HepG2 (cell line): ENCODE data around the gene SYNDIG1. TPM values are rescaled to one million over a fixed set of nuclear protein-coding genes. Genes with fewer than 3 reads are reported as not detected.

Experiments used
- ATAC-seq: fragments of 200-7000 bp; cut with Tn5 transposase; 3 replicates; pipeline ENCODE4 v1.9.1; 2020; ENCODE audit warnings: mild to moderate bottlenecking, moderate library complexity
- BruUV-seq: library from RNA; stranded (reverse); fragments of 400-500 nt; replicated peaks from 2 replicates; lab custom pipeline; 2021; lab: Mats Ljungman, UMichigan
- CTCF ChIA-PET: fragments of 300-600 bp; formaldehyde crosslinking; extraction: SDS; loops from one replicate; lab custom pipeline; 2021; ENCODE audit warnings: low total read pairs, inconsistent platforms, low intra/inter-chr PET ratio; lab: Yijun Ruan, JAX
- POLR2A ChIA-PET: fragments of 350-600 bp; sonication (Branson Sonifier 250); formaldehyde crosslinking; loops from one replicate; lab custom pipeline; 2020; ENCODE audit warnings: antibody characterized with exemption, inconsistent platforms; lab: Yijun Ruan, JAX
- DNase-seq: peaks from one replicate; pipeline ENCODE4 v3.0.0-alpha.2; 2015; ENCODE audit warnings: low spot score
- FAIRE-seq: peaks from 3 replicates; lab custom pipeline; 2011; peaks lifted over from hg19 to GRCh38; lab: Jason Lieb, UNC
- H2AFZ ChIP-seq: one replicate; pipeline ENCODE4 v1.6.1; 2011; ENCODE audit warnings: low read length, inconsistent platforms
- H3K27ac ChIP-seq: fragments of 300-600 bp; 3 replicates; pipeline ENCODE4 v1.8.0; 2011; ENCODE audit warnings: mixed run types, mild to moderate bottlenecking, mixed read lengths, low read length, inconsistent platforms; ENCODE audit not compliant: insufficient read depth; ENCODE audit errors: extremely low read length
- H3K27me3 ChIP-seq, 2 experiments: fragments of 200-600 bp in 1 of 2; 2 replicates in 1 of 2; 3 replicates in 1 of 2; pipeline versions ENCODE4 v1.6.0 to v1.8.0; 2011; ENCODE audit warnings: low read length in 2 of 2, mild to moderate bottlenecking in 2 of 2, moderate library complexity in 2 of 2, inconsistent platforms in 1 of 2; ENCODE audit not compliant: insufficient read depth in 2 of 2, control insufficient read depth in 1 of 2
- H3K36me3 ChIP-seq, 2 experiments: fragments of 200-600 bp in 1 of 2; replicated peaks in 1 of 2; 2 replicates in 1 of 2; 3 replicates in 1 of 2; pipeline versions ENCODE4 v1.5.1 to v1.8.0; 2011; ENCODE audit warnings: low read length in 2 of 2, inconsistent platforms in 1 of 2; ENCODE audit not compliant: insufficient read depth in 2 of 2, control insufficient read depth in 1 of 2
- H3K4me1 ChIP-seq: 2 replicates; pipeline ENCODE4 v1.5.1; 2012; ENCODE audit warnings: low read length, inconsistent platforms; ENCODE audit not compliant: insufficient read depth
- H3K4me2 ChIP-seq: 2 replicates; pipeline ENCODE4 v1.6.0; 2011; ENCODE audit warnings: low read depth, low read length, inconsistent platforms
- H3K4me3 ChIP-seq, 3 experiments: fragments of 200-600 bp in 1 of 3; sonication (generic), shearing (Covaris generic) in 1 of 3; replicated peaks in 1 of 3; 2 replicates each; pipeline ENCODE4 v1.5.1; 2011 to 2016; ENCODE audit warnings: low read length in 3 of 3, inconsistent platforms in 2 of 3, low read depth in 2 of 3, mild to moderate bottlenecking in 2 of 3, control low read depth in 1 of 3, mixed read lengths in 1 of 3; ENCODE audit not compliant: insufficient read depth in 1 of 3
- H3K79me2 ChIP-seq: one replicate; pipeline ENCODE4 v1.6.1; 2011; ENCODE audit warnings: low read length, inconsistent platforms; ENCODE audit not compliant: insufficient read depth
- H3K9ac ChIP-seq: 2 replicates; pipeline ENCODE4 v1.6.0; 2011; ENCODE audit warnings: mild to moderate bottlenecking, low read depth, low read length, inconsistent platforms; ENCODE audit not compliant: insufficient read depth
- H3K9me3 ChIP-seq: 2 replicates; pipeline ENCODE4 v1.5.1; 2012; ENCODE audit warnings: mild to moderate bottlenecking, low read length
- H4K20me1 ChIP-seq: 2 replicates; pipeline ENCODE4 v1.6.0; 2011; ENCODE audit warnings: inconsistent platforms, mild to moderate bottlenecking, low read length, moderate library complexity; ENCODE audit not compliant: insufficient read depth
- CENPX ChIP-seq: sonication (generic); formaldehyde crosslinking; IDR thresholded peaks from 2 replicates; pipeline ENCODE4 v1.9.0; 2021; ENCODE audit warnings: mild to moderate bottlenecking, missing genetic modification reagents, moderate library complexity
- GMEB2 ChIP-seq: IDR thresholded peaks from 2 replicates; pipeline ENCODE4 v1.6.1; 2016; ENCODE audit warnings: missing biosample characterization, missing genetic modification reagents, low read depth
- KDM1A ChIP-seq: IDR thresholded peaks from 2 replicates; pipeline ENCODE4 v1.6.1; 2016; ENCODE audit warnings: missing compliant biosample characterization
- MAFG ChIP-seq: sonication (generic); formaldehyde crosslinking; IDR thresholded peaks from 2 replicates; pipeline ENCODE4 v1.5.1; 2020; ENCODE audit warnings: mild to moderate bottlenecking, missing genetic modification reagents
- TFDP1 ChIP-seq: IDR thresholded peaks from 2 replicates; pipeline ENCODE4 v1.6.1; 2016; ENCODE audit warnings: missing compliant biosample characterization, missing genetic modification reagents, borderline replicate concordance
- ZFP82 ChIP-seq: sonication (generic); formaldehyde crosslinking; IDR thresholded peaks from 2 replicates; pipeline ENCODE4 v1.5.1; 2020; ENCODE audit warnings: mild to moderate bottlenecking, missing genetic modification reagents, borderline replicate concordance
- ZNF20 ChIP-seq: sonication (generic); formaldehyde crosslinking; IDR thresholded peaks from 2 replicates; pipeline ENCODE4 v1.4.0; 2020; ENCODE audit warnings: mild to moderate bottlenecking, moderate library complexity, missing genetic modification reagents
- ZNF24 ChIP-seq: fragments of 450-650 bp; IDR thresholded peaks from 2 replicates; pipeline ENCODE4 v1.6.1; 2017; ENCODE audit warnings: antibody characterized with exemption, mild to moderate bottlenecking
- ZNF282 ChIP-seq: fragments of 450-650 bp; IDR thresholded peaks from 2 replicates; pipeline ENCODE4 v1.6.1; 2018; ENCODE audit not compliant: partially characterized antibody
- ZNF570 ChIP-seq: sonication (generic); formaldehyde crosslinking; IDR thresholded peaks from 2 replicates; pipeline ENCODE4 v1.4.0; 2020; ENCODE audit warnings: mild to moderate bottlenecking, missing genetic modification reagents, borderline replicate concordance
- ZNF616 ChIP-seq: sonication (generic); formaldehyde crosslinking; IDR thresholded peaks from 2 replicates; pipeline ENCODE4 v1.5.0; 2020; ENCODE audit warnings: low read depth, mild to moderate bottlenecking, missing genetic modification reagents
- ZNF775 ChIP-seq: sonication (generic); formaldehyde crosslinking; IDR thresholded peaks from 2 replicates; pipeline ENCODE4 v1.4.0; 2020; ENCODE audit warnings: missing genetic modification reagents, mild to moderate bottlenecking, moderate library complexity, borderline replicate concordance
- ZNF781 ChIP-seq: sonication (generic); formaldehyde crosslinking; IDR thresholded peaks from 2 replicates; pipeline ENCODE4 v1.5.1; 2020; ENCODE audit warnings: borderline replicate concordance, mild to moderate bottlenecking, missing genetic modification reagents; ENCODE audit errors: not compliant biosample characterization
- ZNF83 ChIP-seq: sonication (generic); formaldehyde crosslinking; IDR thresholded peaks from 2 replicates; pipeline ENCODE4 v1.4.0; 2020; ENCODE audit warnings: missing genetic modification reagents, mild to moderate bottlenecking, borderline replicate concordance
- WGBS: methylation state at CpG from one replicate; pipeline ENCODE4 v1.1.6; 2017; ENCODE audit warnings: low lambda C conversion rate; 5-methylcytosine and 5-hydroxymethylcytosine counted together
- in situ Hi-C: cut with HindIII; loops from 2 replicates; pipeline ENCODE4 v1.10.0; 2017; ENCODE audit warnings: low pct_unique_long_range_greater_than_20kb; ENCODE audit not compliant: extremely low pct_ligation_motif_present
- intact Hi-C: fragments of 100-400 bp; cut with micrococcal nuclease; formaldehyde crosslinking; loops from one replicate; pipeline ENCODE4 v1.10.0; 2022; ENCODE audit not compliant: unreplicated experiment
- polyA plus RNA-seq, 8 experiments: library from polyadenylated mRNA; depleted of rRNA in 3 of 8; stranded (reverse) in 7 of 8; unstranded in 1 of 8; fragments of >200 nt; fragmentation: Illumina TruSeq in 4 of 8; extraction: Trizol in 4 of 8; gene quantifications; 2 replicates each; pipeline versions ENCODE4 v1.2.1 to v1.2.3, GENCODE V29; 2011 to 2016; ENCODE audit warnings: low read depth in 4 of 8, missing spikeins in 1 of 8, mixed read lengths in 1 of 8; ENCODE audit not compliant: insufficient read depth in 1 of 8
- total RNA-seq, 5 experiments: library from RNA; depleted of rRNA; stranded (reverse); fragments of >200 nt; fragmentation: Illumina TruSeq; extraction: Trizol; gene quantifications; 2 replicates each; pipeline ENCODE4 v1.2.3, GENCODE V29; 2016; ENCODE audit warnings: low read depth in 1 of 5

The SYNDIG1 gene
- total and polyA plus RNA-seq, 2 of the 13 experiments (the other 11 are each of a cell fraction or from before 2014, with no cell fraction given), result not detected

- Histone ChIP-seq H3K27me3 (peaks cover 13 to 45% of the 10 kb centered on the region in 2 experiments; a peak in 4 of 5 replicates), H3K4me1 (no peaks in the 10 kb centered on the region), H3K27ac (no peak overlapping the region)
- no peak for DNase-seq
- under 1% methylated on average over 3 of the region's 3 CpGs for WGBS
- no TSS peak for BruUV-seq
- TF ChIP-seq ZNF781 (CRISPR knock-in tag) (no peak), ZNF24 (no peak), ZNF775 (no peak), TFDP1 (CRISPR knock-in tag) (no peak), ZNF282 (no peak), KDM1A (CRISPR knock-in tag) (no peak), CENPX (CRISPR knock-in tag) (no peak), ZNF570 (CRISPR knock-in tag) (no peak), ZNF83 (CRISPR knock-in tag) (no peak), GMEB2 (no peak), ZFP82 (CRISPR knock-in tag) (no peak), ZNF616 (CRISPR knock-in tag) (no peak), ZNF20 (CRISPR knock-in tag) (no peak), MAFG (CRISPR knock-in tag) (no peak)
- TF ChIP-seq, all 625 proteins: peak for 0
- no peak for ATAC-seq
- in situ Hi-C loops, result no loop called here
- ChIA-PET CTCF (no interaction called here), POLR2A (no interaction called here)
- Histone ChIP-seq H4K20me1 (no peaks in the 10 kb centered on the region), H3K79me2 (no peaks in the 10 kb centered on the region), H3K36me3 (no peaks in the 10 kb centered on the region), H3K9me3 (no peaks in the 10 kb centered on the region), H2AFZ (no peak overlapping the region), H3K4me3 (no peak overlapping the region), H3K4me2 (no peak overlapping the region), H3K9ac (no peak overlapping the region)
- intact Hi-C loops, result no loop called here
- FAIRE-seq, result no peak
Measured at GRCh38 chr20:24472426-24472825, 3.0 kb downstream of the SYNDIG1 start.
